GM19025 (cell line): Measurements from ENCODE around the gene CD164L2.
"Not testable (repeated sequence)": the region's sequence is repeated elsewhere in the genome, so short reads cannot be mapped to it uniquely, and the experiment has no call there.

Experiments
- ATAC-seq: cut with Tn5 transposase; IDR thresholded peaks from one replicate; pipeline ENCODE4 v1.9.1; 2021; ENCODE audit warnings: mild to moderate bottlenecking, low read depth, moderate library complexity; ENCODE audit not compliant: unreplicated experiment

Gene CD164L2

GRCh38 chr1:27405598-27406361 lies 22.6 kb upstream of the CD164L2 start:
- ATAC-seq, result not testable (repeated sequence)

GRCh38 chr1:27405074-27405473 lies 21.9 kb upstream of the CD164L2 start:
- no peak for ATAC-seq

GRCh38 chr1:27403931-27404330 lies 20.8 kb upstream of the CD164L2 start:
- ATAC-seq, result no peak

DNA sequence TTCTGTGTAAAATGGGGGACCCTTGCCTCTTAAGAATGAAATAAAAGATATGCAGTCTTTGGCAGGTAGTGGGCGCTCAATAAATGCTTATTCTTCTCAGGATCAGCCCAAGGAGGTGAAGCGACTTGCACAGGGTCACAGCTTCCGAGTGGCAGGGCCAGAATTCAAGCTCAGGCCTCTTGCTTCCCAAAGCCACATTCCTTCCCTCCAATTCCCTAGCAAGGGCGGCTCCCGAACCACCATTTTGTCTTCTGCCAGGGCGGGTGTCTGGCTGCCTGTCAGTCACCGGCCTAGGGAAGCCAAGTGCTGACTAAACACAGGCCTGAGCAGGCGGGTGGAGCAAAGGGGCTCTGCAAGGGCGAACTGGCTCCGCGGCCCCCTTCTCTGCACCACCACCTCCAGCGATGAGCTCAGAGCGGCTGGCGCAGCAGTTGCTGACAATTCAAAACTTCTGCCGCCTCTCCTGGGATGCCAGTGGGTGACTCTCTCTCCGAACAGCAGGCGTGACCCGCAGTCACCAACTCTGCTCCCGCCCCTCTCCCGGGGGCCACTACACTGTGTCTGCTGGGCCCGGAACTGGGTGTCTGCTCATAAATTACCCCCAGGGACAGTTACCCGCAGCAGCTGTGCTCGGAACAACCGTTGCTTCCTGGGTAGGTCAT lies 20.1 kb upstream of the CD164L2 start:
- no peak for ATAC-seq

DNA sequence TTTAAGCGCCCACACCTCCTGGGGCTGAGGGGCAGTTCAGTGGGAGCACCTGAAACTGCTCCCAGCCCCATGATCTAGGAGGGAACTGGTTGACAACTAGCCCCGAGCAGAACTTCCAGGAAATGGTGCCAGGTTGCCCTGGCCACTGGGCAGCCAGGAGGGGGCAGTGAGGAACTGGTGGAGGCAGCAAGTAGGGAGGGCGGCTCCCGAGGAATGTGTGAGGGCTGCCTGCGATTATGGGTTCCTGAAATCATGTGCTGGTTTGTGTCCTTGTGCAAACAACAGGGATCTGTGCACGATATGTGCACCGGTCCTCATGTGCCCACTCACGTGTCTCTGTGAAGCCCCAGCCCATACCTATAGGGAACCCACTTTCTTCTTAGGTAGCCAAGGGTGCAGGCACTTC lies 19.2 kb upstream of the CD164L2 start:
- no peak for ATAC-seq

DNA sequence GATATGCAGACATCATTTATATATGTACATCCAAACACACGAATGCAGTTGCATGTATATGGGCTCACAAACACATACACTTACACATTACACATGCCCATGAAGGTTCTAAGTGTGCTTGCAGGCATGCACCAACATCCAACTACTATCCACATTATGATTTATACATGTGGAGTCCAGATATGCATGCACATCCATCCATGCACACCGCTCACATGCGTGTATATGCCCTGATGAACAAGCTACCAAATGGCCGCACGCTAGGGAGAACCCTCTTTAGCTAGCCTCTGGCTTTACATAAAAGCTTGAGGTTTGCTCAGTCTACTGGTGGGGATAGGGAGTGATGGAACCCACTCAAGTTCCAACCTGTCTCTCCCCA lies 17.8 kb upstream of the CD164L2 start:
- no peak for ATAC-seq

DNA sequence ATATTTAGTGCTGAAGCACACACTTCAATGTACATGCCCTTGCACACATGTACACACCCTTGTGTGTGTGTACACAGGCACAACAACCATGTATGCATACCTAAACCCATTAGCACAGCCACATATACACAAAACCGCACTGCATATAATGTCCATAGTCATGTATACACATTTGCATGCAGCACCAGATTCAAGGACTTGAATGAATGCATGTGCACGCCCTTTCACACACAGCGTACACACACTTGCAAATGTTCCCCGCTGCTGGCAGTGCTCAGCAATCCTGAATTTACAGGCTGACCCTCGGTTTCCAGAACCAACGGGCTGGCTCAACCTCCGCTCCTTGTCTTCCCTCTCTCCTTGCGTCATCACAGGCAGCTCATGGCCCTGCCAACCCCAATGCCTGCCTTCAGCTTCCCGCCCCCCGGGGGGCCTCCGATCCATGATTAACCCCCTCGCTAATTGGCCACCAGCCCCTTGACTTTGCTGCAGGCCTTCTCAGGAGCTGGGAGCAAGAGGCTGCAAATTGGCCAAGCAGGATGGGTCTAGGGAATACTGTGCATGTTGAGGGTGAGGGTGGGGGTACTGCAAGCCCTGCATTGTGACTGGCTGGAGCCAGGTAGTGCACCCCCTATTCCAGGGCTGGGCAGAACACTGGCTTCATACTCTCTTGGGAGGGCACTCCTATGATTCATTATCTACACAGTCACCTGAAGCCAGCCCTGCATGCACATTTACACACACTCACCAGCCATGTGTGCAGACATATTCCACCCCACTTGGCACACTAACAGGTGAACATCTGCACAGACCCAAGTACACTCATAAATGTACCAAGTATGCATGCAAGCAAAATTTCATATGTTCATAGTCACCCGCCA lies 17.2 kb upstream of the CD164L2 start:
- no peak for ATAC-seq

GRCh38 chr1:27399251-27400025 lies 16.3 kb upstream of the CD164L2 start:
- ATAC-seq, result no peak

- ATAC-seq, result no peak
These were observed 15.4 kb upstream of the CD164L2 start for GRCh38 chr1:27398405-27399149.

- no peak for ATAC-seq
These were observed 14.6 kb upstream of the CD164L2 start for GRCh38 chr1:27397749-27398148.

- ATAC-seq, result no peak
These were observed 14.0 kb upstream of the CD164L2 start for GRCh38 chr1:27397110-27397509.

DNA sequence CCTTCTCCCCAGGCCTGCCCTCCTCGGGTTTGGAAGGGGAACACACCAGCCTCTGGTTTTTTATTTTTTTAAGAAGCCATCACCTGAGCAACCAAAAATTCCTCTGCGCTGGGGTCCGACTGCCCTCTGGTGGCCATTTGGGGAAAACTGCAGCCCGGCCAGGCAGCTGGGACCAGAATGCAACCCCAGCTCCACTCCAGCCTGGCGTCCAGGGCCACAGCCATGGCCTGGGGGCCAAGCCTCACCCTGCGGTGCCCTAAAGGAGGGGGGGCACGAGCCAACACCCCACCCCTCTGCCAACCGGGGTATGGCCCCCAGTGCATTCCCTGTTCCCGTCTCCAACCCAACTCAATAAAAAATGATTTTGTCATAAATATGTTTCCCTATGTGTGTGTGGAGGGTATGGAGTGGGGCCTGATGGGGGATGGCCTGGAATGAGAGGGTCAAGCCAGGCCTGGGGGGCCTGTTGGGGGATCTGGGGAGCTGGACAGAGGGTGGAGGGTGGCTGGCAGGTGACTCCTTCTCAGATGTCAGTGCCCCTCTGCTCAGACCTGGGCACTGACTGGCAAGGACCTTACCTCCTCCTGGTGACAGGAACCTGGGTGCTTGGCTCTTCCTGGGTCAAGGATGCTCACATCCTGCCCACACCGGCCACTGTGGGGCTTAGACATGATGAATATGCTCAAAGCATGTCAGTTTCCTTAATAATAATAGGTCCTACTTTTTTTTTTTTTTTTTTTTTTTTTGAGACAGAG lies 12.5 kb upstream of the CD164L2 start:
- ATAC-seq, result no peak

GRCh38 chr1:27394925-27395324 lies 11.8 kb upstream of the CD164L2 start:
- ATAC-seq, result no peak

DNA sequence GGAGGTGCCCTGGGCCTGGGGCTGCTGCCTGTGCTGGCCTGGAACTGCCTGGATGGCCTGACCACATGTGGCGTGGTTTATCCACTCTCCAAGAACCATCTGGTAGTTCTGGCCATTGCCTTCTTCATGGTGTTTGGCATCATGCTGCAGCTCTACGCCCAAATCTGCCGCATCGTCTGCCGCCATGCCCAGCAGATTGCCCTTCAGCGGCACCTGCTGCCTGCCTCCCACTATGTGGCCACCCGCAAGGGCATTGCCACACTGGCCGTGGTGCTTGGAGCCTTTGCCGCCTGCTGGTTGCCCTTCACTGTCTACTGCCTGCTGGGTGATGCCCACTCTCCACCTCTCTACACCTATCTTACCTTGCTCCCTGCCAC lies 11.1 kb upstream of the CD164L2 start:
- no peak for ATAC-seq

- no peak for ATAC-seq
These were observed 10.6 kb upstream of the CD164L2 start for GRCh38 chr1:27393641-27394281.

- ATAC-seq, result no peak
These were observed 9.9 kb upstream of the CD164L2 start for GRCh38 chr1:27392778-27393635.

- peak; percentile 74 for ATAC-seq
These were observed 9.1 kb upstream of the CD164L2 start, which contains the start of gene GPR3 for GRCh38 chr1:27392096-27392777. Gene GPR3 (plus strand): TSS chr1:27392622. CDS start chr1:27393799, 1,177 bp downstream.
